ENCODE data around the gene ARHGEF16. TPM values are rescaled to one million over a fixed set of nuclear protein-coding genes. Genes with fewer than 3 reads are reported as not detected.

Gene ARHGEF16
- total RNA-seq, 2 experiments from 2014 or later, result 0.21 TPM; not detected in 1

DNA sequence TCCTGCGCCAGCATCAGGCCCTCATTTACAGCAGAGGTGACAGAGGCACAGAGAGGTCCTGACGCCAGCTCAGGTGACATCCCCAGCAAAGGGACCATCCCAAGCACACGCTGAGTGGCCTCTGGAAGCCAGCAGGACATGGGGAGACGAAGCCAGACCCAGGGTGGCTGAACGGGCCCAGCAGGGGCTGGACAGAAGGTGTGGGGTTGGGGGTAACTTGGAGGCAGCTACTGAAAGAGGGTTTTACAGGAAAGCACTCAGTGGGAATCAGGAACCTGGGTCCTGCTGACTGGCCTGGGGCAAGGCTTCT, 1.6 kb upstream of the ARHGEF16 start:
- POLR2A ChIA-PET, result interaction anchor here (1.5 kb wide), 1 partner anchor 166 kb away, joined by 4 read pairs; no protein-coding TSS in a partner anchor
- CTCF ChIA-PET, result interaction anchor here (0.6 to 2.4 kb wide), 22 partner anchors 14 to 964 kb away, joined by 3 to 45 read pairs (median 5); partner anchors contain the start of gene TP73

GRCh38 chr1:3453203-3453761, 1.2 kb upstream of the ARHGEF16 start:
- ChIA-PET POLR2A (interaction anchor here (1.5 kb wide), 1 partner anchor 166 kb away, joined by 4 read pairs; no protein-coding TSS in a partner anchor), CTCF (interaction anchor here (0.6 to 2.4 kb wide), 23 partner anchors 14 to 964 kb away, joined by 3 to 45 read pairs (median 5); partner anchors contain the start of gene TP73)

DNA sequence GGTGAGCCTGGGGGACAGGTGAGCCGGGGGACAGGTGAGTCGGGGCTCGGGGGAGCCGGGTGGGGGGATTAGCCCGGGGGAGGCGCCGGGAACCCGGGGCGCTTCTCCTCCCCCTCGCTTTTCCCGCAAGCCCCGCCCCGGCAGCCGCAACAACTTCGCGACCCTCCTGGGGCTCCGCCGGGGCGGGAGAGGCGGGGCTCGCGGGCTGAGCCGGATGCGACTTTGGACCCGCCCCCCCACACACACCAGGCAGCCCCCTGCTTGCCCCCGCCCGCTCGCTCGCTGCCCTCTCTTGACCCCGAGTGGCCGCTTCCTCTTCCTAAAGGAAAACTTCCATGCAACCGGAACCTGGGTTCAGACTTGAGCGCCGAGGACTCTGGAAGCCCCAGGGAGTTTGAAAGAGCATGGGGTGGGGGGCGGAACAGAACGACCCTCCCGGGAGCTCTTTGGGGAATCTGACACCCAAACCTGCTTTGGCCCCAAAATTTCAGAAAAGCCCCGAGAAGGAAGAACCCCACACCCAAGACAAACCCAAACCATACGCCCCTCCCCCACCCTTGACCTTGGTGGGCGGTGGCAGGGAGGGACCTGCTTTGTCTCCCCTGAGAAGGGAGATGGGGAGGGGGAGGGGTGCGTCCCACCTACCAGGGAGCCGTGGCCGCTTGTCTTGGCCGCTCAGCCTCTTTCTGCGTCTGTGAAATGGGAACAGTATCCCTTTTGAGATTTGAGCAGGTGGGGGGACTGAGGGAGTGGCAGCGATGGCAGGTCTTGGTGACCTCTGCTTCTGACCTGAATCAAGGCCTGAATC, 550 bp downstream of the ARHGEF16 start:
- ChIA-PET CTCF (interaction anchor here (2.4 kb wide), 1 partner anchor 27 kb away, joined by 13 read pairs; no protein-coding TSS in a partner anchor), POLR2A (no interaction called here)

DNA sequence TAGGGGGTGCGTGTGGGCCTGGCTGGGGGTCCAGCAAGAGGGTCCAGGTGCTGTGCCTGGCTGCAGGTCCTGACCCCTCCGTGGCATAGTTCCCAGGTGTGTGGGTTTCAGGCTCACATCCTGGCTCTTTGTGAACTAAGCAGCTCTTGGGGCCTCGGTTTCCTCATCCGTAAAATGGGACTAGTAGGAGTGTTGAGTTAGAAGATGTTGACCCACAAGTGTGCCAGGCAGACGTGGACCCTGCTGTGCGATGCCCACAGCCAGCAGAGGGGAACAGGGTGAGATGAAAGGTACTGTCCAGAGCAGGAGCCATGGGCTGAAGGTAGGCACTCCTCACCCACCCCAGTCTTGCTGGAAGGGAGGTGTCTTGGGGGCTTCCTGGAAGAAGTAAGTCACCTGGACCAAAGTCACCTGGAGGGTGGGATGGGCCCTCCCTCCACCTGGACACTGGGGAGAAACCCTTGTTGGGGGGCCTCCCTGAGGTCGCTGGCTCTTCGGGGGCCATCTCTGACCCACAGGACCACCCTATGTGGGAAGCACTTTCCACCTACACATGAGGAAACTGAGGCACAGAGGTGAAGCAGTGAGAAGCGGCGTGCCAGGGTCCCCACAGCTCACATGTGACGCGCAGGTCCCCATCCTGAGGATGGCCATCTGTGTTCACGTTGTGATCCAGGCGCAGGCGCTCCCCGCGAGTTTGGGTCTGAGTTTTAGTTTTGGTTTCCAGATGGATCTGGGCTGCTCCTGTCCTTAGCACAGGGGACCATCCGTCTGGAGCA, 1.4 kb downstream of the ARHGEF16 start:
- CTCF ChIA-PET, result no interaction called here
- POLR2A ChIA-PET, result no interaction called here

GRCh38 chr1:3456449-3456963, 2.0 kb downstream of the ARHGEF16 start:
- ChIA-PET POLR2A (no interaction called here), CTCF (interaction anchor here (1.0 kb wide), 1 partner anchor 163 kb away, joined by 3 read pairs; no protein-coding TSS in a partner anchor)

DNA sequence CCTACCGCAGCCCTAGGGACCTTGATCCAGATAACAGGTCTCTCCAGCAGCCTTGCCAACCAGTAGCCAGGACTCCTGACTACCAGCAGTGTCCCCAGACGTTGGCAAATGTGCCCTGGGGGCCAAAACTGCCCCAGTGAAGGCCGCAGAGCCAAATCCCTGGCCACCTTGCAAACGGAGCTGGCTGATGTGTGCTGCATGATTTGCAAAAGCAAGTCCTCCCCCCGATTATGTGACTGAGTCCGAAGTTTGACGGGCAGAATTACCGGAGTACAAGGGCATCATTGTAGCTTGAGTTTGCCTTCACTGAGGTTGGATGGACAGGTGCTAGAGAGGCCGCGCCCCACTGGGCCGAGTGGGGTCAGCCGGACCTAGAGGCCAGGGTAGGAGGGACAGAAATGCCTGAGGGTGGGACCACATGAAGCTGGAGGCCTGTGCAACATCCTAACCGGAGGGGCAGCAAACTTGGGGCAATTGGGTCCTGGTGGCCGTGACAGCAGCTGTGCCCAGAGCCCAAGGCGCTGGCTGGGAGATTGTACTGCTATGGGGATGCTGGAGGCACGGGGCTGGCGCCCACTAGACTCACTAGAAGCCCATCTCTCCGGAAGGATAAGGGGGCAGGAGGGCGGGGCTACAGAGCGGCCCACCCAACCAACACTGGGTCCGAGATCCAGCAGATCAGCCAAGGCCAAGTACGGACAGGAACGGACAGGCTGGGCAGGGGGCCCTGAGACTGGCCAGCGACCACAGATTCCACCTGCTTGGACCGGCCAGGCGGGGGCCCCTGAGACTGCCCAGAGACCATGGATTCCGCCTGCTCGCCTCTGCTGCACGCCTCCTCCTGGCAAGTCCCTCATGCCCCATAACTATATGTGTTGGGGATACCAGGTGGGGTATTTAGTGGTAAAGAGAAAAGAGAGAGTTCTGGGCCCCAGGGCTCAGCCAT, 2.8 kb downstream of the ARHGEF16 start:
- ChIA-PET CTCF (interaction anchor here (1.0 kb wide), 1 partner anchor 162 kb away, joined by 3 read pairs; no protein-coding TSS in a partner anchor), POLR2A (no interaction called here)

DNA sequence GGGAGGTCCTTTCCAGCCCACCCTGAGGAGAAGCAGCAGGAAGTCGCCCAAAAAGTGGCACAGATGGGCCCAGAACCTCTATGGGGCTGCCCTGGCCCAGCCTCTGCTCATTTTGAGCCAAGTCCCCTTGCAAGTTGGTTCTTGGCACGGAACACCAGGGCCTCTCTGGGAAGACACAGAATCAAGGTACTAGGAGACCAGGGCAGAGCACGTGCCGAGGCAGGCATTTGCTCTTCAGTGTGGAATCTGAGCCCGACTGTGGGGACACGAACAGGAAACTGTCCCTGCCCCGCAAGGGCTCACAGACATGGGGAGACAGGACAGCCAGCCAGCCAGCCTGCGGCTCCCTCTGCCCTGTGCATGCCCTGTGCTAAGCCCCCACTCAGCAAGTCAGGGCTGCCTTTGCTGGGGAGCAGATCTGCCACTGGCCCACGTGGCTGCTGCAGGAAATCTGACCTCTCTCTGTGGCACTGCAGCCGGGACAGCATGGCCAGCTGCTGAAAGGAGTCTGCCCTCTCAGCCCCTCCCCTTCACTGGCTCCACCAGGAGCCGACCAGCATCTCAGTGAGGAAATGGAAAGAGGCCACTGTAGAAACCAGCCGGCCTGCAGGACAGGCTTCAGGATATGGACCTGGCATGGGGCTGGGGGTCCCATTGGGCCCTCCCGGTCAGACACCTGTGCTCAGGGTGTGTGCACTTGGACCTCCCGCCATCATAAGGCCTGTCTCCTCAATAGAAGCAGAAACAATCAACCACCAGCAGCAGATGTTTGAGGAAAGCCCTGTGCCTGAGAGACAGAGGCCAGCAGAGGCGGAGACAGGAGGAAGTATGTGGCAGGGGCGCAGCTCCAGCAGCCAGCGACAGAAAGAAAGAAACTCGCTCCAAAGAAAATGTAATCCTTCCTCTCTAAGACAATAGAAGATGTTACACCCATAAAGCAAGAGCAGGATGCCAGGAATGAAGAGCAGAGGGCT, 3.7 kb downstream of the ARHGEF16 start:
- ChIA-PET POLR2A (no interaction called here), CTCF (interaction anchor here (1.3 kb wide), 1 partner anchor 161 kb away, joined by 3 read pairs; no protein-coding TSS in a partner anchor)

DNA sequence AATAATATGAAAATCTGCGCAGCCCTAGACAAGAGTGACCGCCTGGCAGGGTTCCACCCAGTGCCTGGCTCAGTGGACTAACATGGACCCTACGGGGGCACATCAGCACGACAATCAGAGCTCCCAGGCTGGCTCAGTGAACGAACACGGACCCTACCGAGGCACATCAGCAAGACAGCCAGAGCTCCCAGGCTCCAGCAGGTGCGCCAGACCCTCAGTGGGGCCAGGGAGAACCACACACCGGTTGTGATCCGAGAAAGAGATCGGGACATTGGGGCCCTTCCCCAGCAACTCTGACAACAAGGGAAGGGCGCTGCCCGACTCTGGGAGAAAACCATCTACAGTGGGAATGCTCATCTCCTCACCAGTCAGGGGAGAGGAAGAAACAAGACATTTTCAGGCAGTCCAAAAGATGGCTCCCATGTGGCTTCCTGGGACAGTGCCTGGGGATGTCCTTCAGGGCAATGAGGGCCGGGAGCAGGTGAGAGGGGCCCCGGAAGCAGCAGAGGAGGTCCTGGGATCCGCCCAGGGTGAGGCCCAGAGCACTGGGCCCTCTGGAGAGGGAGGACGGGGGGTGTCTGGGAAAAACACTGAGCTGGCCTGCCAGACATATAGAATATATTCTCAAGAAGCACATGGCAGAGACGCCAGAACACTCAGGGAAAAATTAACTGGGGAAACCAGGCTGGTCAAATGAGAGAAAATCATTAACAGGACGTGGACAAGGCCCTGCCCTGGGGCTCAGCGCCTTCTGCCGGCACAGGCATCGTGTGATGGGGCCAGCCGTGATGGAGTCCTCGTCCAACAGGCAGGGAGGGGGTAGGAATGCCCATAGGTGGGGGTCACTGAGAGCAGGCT, 4.8 kb downstream of the ARHGEF16 start:
- POLR2A ChIA-PET, result no interaction called here

DNA sequence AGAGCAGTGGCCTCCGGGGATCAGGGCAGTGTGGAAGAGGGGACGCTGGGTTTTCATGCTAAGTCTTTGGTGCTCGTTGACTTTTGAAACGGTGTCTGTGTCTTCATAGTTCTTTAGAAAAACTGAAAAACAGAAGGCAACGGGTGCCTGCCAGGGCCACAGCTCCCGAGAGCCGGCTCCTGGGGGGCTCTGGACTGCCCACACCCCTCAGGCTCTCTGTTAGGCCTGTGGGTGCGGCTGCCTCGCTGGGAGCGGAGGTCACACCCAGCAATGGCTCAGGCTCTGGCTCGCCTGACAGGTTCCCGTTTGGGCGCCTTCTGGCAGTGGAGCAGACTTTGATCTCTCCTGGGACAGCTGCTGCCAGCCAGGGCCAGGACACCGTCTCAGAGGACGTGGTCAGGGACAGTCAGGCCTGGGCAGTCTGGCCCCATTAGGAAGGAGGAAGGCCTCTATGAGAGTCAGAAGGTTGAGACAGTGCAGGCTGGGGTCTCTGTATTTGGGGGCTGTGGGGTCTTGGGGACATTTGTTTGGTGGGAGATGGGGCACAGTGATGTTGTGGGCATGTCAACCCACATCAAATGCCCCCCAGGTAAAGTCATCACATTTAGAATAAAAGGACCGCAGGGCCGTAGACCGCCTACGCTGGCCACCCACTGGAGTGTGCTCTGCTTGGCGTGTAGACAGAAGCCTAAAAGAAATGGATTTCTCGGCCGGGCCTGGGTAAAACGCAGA, 5.6 kb downstream of the ARHGEF16 start:
- ChIA-PET CTCF (no interaction called here), POLR2A (no interaction called here)

More for the DNA sequence above, 4.8 kb downstream of the ARHGEF16 start:
- CTCF ChIA-PET, result interaction anchor here (1.3 kb wide), 1 partner anchor 159 kb away, joined by 3 read pairs; no protein-coding TSS in a partner anchor

GRCh38 chr1:3460672-3461131, 6.2 kb downstream of the ARHGEF16 start:
- ChIA-PET CTCF (no interaction called here), POLR2A (no interaction called here)

DNA sequence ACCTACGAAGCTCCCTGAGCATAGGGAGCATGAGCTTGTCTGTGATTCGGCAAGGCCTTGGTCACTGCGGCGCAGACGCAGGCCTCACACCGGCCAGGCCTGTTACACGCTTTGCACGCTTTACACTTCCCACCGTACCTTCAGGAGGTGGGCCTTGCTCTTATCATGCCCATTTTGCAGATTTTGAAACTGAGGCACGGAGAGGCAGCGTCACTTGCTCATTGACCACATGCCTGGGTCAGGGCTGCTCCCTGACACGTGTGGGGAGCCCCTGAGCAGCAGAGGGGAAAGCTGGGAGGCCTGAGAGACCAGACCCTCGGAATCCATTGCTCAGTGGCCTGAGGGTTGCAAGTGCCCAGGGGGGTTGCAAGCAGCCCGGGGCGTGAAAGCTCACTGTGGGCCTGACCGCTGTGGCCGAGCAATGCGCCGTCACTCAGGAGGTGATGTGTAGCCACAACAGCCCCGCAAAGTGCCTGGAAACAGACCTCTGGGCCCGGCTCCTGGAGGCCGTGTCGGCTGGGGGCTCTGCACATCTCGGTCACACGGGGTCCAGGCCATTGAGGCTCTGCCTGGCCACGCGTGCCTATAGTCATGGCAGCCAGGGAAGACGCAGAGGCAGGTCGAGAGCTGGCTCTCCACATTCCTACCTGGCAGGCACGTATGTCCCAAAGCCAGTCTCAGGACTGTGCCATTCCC, 6.9 kb downstream of the ARHGEF16 start:
- ChIA-PET CTCF (no interaction called here), POLR2A (no interaction called here)

DNA sequence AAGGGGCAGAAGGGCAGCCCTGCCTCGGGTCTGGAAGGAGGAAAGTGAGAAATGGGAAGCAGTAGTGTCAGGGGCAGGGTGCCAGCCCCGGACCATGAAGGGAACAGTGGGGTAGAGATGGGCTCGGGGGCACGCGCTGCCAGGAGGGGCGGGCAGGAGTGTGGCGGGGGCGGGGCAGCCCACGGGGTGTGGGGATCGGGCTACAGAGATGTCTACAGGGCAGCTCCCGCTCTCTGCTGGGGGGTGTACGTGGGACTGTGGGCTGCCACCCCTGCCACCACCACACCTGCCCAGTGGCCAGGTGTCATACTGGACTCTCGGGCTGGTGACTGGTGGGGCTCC, 7.4 kb downstream of the ARHGEF16 start:
- ChIA-PET POLR2A (no interaction called here), CTCF (no interaction called here)

DNA sequence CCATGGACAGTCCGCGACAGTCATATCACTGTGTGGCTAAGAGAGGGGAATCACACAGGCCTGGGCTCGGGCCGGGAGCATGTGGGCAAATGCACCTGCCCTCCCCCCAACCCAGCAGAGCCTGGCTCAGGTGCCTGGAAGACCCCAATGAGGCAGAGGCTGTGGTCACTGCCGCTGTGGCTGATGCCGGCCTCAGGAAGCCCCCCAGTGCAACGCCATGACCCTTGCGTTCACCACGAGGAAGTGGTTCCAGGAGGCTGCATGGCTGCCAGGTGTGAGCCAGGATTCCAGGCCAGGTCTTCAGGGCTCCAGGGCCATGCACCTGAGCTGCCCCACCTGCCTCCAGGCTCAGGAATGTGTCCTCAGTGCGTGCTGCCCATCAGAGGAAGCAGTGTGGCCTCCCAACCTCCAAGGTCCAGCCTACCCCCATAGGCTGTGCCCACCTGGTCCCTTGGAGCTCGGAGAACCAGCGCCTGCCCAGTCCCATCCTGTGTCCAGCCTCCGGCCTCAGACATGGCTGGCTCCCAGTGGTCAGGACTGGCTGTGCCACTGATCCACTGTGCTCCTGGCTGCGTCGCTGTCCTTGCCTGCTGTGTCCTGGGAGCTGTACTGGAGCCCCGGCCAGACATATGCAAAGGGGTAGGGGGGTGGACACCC, 8.0 kb downstream of the ARHGEF16 start:
- POLR2A ChIA-PET, result no interaction called here
- CTCF ChIA-PET, result no interaction called here

DNA sequence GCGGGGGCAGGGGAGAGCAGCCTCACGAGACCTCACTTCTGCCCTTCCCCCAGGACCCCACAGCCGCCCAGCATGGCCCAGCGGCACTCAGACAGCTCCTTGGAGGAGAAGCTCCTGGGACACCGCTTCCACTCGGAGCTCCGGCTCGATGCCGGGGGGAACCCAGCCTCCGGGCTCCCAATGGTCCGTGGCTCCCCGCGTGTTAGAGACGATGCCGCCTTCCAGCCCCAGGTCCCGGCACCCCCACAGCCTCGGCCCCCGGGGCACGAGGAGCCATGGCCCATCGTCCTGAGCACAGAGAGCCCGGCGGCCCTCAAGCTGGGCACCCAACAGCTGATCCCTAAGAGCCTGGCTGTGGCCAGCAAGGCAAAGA, 8.5 kb downstream of the ARHGEF16 start:
- ChIA-PET CTCF (no interaction called here), POLR2A (no interaction called here)

DNA sequence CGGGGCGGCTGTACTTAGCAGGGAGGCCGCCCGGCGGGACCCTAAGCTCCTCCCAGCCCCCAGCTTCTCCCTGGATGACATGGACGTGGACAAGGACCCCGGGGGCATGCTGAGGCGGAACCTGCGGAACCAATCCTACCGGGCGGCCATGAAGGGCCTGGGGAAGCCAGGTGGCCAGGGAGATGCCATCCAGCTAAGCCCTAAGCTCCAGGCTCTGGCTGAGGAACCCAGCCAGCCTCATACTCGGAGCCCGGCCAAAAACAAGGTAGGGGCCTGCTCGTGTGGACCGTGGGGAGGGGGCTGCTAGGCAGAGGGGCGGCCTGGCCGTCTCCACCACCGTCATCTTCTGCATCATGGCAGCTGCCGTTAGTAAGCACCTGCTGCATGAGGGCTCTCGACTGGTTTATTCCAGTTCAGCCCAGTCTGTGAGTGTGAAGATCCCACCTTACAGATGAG, 9.0 kb downstream of the ARHGEF16 start:
- CTCF ChIA-PET, result interaction anchor here (0.9 kb wide), 1 partner anchor 18 kb away, joined by 3 read pairs; no protein-coding TSS in a partner anchor

More for the DNA sequence above, 9.0 kb downstream of the ARHGEF16 start:
- POLR2A ChIA-PET, result no interaction called here
